Astrocyte (in vitro differentiated cells and primary cell): ENCODE data around the gene SETD1B. TPM values are rescaled to one million over a fixed set of nuclear protein-coding genes. Genes with fewer than 3 reads are reported as not detected.

Source experiments
- DNase-seq: peaks from one replicate; pipeline ENCODE4 v3.0.0-alpha.2; 2010; ENCODE audit warnings: low read depth
- FAIRE-seq: peaks from 2 replicates; lab custom pipeline; 2011; peaks lifted over from hg19 to GRCh38; lab: Jason Lieb, UNC
- H2AFZ ChIP-seq: 2 replicates; pipeline ENCODE4 v1.6.0; 2012; ENCODE audit warnings: low read depth, low read length, inconsistent platforms
- H3K27ac ChIP-seq: 2 replicates; pipeline ENCODE4 v1.5.1; 2011; ENCODE audit warnings: low read depth, low read length, inconsistent platforms
- H3K27me3 ChIP-seq: 2 replicates; pipeline ENCODE4 v1.6.0; 2011; ENCODE audit warnings: low read length, inconsistent platforms; ENCODE audit not compliant: insufficient read depth
- H3K36me3 ChIP-seq: 2 replicates; pipeline ENCODE4 v1.5.1; 2011; ENCODE audit warnings: low read length, inconsistent platforms; ENCODE audit not compliant: insufficient read depth
- H3K4me1 ChIP-seq: 2 replicates; pipeline ENCODE4 v1.5.1; 2011; ENCODE audit warnings: low read length, inconsistent platforms; ENCODE audit not compliant: insufficient read depth
- H3K4me2 ChIP-seq: 2 replicates; pipeline ENCODE4 v1.6.0; 2012; ENCODE audit warnings: low read length, inconsistent platforms
- H3K4me3 ChIP-seq: 2 replicates; pipeline ENCODE4 v1.5.1; 2011; ENCODE audit warnings: low read depth, mild to moderate bottlenecking, low read length, inconsistent platforms; ENCODE audit not compliant: insufficient read depth
- H3K79me2 ChIP-seq: 2 replicates; pipeline ENCODE4 v1.6.0; 2012; ENCODE audit warnings: mild to moderate bottlenecking, low read length, inconsistent platforms; ENCODE audit not compliant: insufficient read depth
- H3K9ac ChIP-seq: 2 replicates; pipeline ENCODE4 v1.6.0; 2012; ENCODE audit warnings: mild to moderate bottlenecking, low read length, inconsistent platforms
- H3K9me3 ChIP-seq: 2 replicates; pipeline ENCODE4 v1.5.1; 2012; ENCODE audit warnings: low read depth, mild to moderate bottlenecking, low read length, inconsistent platforms; ENCODE audit not compliant: insufficient read depth
- H4K20me1 ChIP-seq: 2 replicates; pipeline ENCODE4 v1.6.0; 2012; ENCODE audit warnings: low read length, inconsistent platforms; ENCODE audit not compliant: insufficient read depth
- H3K27ac Mint-ChIP-seq: one replicate; pipeline ENCODE4 v1.8.0; 2021; ENCODE audit warnings: mild to moderate bottlenecking, mixed read lengths; ENCODE audit not compliant: unreplicated experiment
- H3K27me3 Mint-ChIP-seq: one replicate; pipeline ENCODE4 v1.8.0; 2021; ENCODE audit warnings: low read depth, mixed read lengths; ENCODE audit not compliant: unreplicated experiment
- H3K36me3 Mint-ChIP-seq: one replicate; pipeline ENCODE4 v1.8.0; 2021; ENCODE audit warnings: low read depth, mixed read lengths; ENCODE audit not compliant: unreplicated experiment
- H3K4me1 Mint-ChIP-seq: one replicate; pipeline ENCODE4 v1.8.0; 2021; ENCODE audit warnings: low read depth, mixed read lengths; ENCODE audit not compliant: unreplicated experiment
- H3K4me3 Mint-ChIP-seq: one replicate; pipeline ENCODE4 v1.8.0; 2021; ENCODE audit warnings: mild to moderate bottlenecking, moderate library complexity, mixed read lengths; ENCODE audit not compliant: unreplicated experiment
- H3K9me3 Mint-ChIP-seq: one replicate; pipeline ENCODE4 v1.8.0; 2021; ENCODE audit warnings: mild to moderate bottlenecking, mixed read lengths; ENCODE audit not compliant: unreplicated experiment
- CTCF ChIP-seq: IDR thresholded peaks from 2 replicates; pipeline ENCODE4 v1.5.1; 2011; ENCODE audit warnings: low read depth, mild to moderate bottlenecking, inconsistent platforms, low read length, moderate library complexity; ENCODE audit not compliant: insufficient read depth
- EZH2 ChIP-seq: IDR thresholded peaks from 2 replicates; pipeline ENCODE4 v1.6.1; 2012; ENCODE audit warnings: mild to moderate bottlenecking, low read length, inconsistent platforms; ENCODE audit not compliant: insufficient read depth
- total RNA-seq: library from RNA; stranded (reverse); gene quantifications from 2 replicates; pipeline ENCODE4 v1.2.1, GENCODE V29; 2021

Gene SETD1B
- total RNA-seq, 1 donor from 2014 or later = 24.0 TPM

- Mint-ChIP-seq H3K9me3 (no peaks in the 10 kb centered on the region), H3K27ac (peak overlapping the region; percentile 69)
- no peak overlapping the region for H2AFZ ChIP-seq
Observed at GRCh38 chr12:121804417-121805111, 755 bp downstream of the SETD1B start.

GRCh38 chr12:121805171-121806008 is 1.6 kb downstream of the SETD1B start:
- Histone ChIP-seq H3K4me1 (peaks cover 39% of the 10 kb centered on the region), H3K9ac (peak overlapping the region; percentile 100), H2AFZ (no peak overlapping the region), H4K20me1 (peaks cover 49% of the 10 kb centered on the region), H3K4me2 (peak overlapping the region; percentile 91), H3K27me3 (no peaks in the 10 kb centered on the region), H3K27ac (peak overlapping the region; percentile 99), H3K9me3 (no peaks in the 10 kb centered on the region), H3K79me2 (peaks cover 80% of the 10 kb centered on the region), H3K36me3 (peaks cover 18% of the 10 kb centered on the region), H3K4me3 (peak overlapping the region; percentile 69)
- FAIRE-seq (no peak), DNase-seq (no peak)
- peaks cover 6% of the 10 kb centered on the region for H3K4me1 Mint-ChIP-seq
- peak overlapping the region; percentile 47 for H3K27ac Mint-ChIP-seq
- peak overlapping the region; percentile 95 for H3K4me3 Mint-ChIP-seq
- peaks cover 11% of the 10 kb centered on the region for H3K36me3 Mint-ChIP-seq
- H3K9me3 Mint-ChIP-seq = no peaks in the 10 kb centered on the region
- H3K27me3 Mint-ChIP-seq = no peaks in the 10 kb centered on the region
- TF ChIP-seq EZH2 = no peak
- no peak for TF ChIP-seq CTCF

More at GRCh38 chr12:121804417-121805111, 755 bp downstream of the SETD1B start:
- H3K27ac ChIP-seq = peak overlapping the region; percentile 99
- Mint-ChIP-seq H3K4me3 (peak overlapping the region; percentile 95), H3K36me3 (peaks cover 8% of the 10 kb centered on the region), H3K4me1 (peaks cover 6% of the 10 kb centered on the region), H3K27me3 (no peaks in the 10 kb centered on the region)
- peaks cover 74% of the 10 kb centered on the region for H3K79me2 ChIP-seq
- no peak for TF ChIP-seq CTCF
- TF ChIP-seq EZH2 = no peak
- peak overlapping the region; percentile 68 for H3K4me3 ChIP-seq
- peak overlapping the region; percentile 100 for H3K9ac ChIP-seq
- H3K4me2 ChIP-seq = peak overlapping the region; percentile 91
- no peaks in the 10 kb centered on the region for H3K27me3 ChIP-seq
- H3K4me1 ChIP-seq = peaks cover 39% of the 10 kb centered on the region
- DNase-seq = no peak
- FAIRE-seq = no peak
- peaks cover 43% of the 10 kb centered on the region for H4K20me1 ChIP-seq
- H3K9me3 ChIP-seq = no peaks in the 10 kb centered on the region
- H3K36me3 ChIP-seq = peaks cover 18% of the 10 kb centered on the region
